IgD-negative memory B cell (primary cell): ENCODE measurements around the gene RABAC1. TPM values are rescaled to one million over a fixed set of nuclear protein-coding genes. Genes with fewer than 3 reads are reported as not detected.
"Not testable (repeated sequence)": the region's sequence is repeated elsewhere in the genome, so short reads cannot be mapped to it uniquely, and the experiment has no call there.

Experiments
- H3K27ac Mint-ChIP-seq, 3 donors: one replicate each; pipeline ENCODE4 v1.8.0; 2020 to 2022; ENCODE audit warnings: mild to moderate bottlenecking in 3 of 3, mixed read lengths in 3 of 3, moderate library complexity in 1 of 3
- H3K27me3 Mint-ChIP-seq: one replicate; pipeline ENCODE4 v1.8.0; 2021; ENCODE audit warnings: mixed read lengths
- H3K36me3 Mint-ChIP-seq: one replicate; pipeline ENCODE4 v1.8.0; 2020; ENCODE audit warnings: mild to moderate bottlenecking, mixed read lengths
- H3K4me1 Mint-ChIP-seq, 3 donors: one replicate each; pipeline ENCODE4 v1.8.0; 2020 to 2022; ENCODE audit warnings: mixed read lengths in 3 of 3, mild to moderate bottlenecking in 1 of 3
- H3K4me3 Mint-ChIP-seq, 4 donors: one replicate each; pipeline ENCODE4 v1.8.0; 2020 to 2022; ENCODE audit warnings: mild to moderate bottlenecking in 4 of 4, mixed read lengths in 4 of 4, moderate library complexity in 3 of 4
- H3K9me3 Mint-ChIP-seq, 3 donors: one replicate each; pipeline ENCODE4 v1.8.0; 2020 to 2021; ENCODE audit warnings: mixed read lengths in 3 of 3, mild to moderate bottlenecking in 1 of 3
- polyA plus RNA-seq: library from polyadenylated mRNA; unstranded; fragments of 300-500 nt; fragmentation: Illumina TruSeq; gene quantifications from one replicate; pipeline ENCODE4 v1.2.3, GENCODE V29; 2021

The RABAC1 gene
- polyA plus RNA-seq, 1 donor from 2014 or later = 178 TPM

DNA sequence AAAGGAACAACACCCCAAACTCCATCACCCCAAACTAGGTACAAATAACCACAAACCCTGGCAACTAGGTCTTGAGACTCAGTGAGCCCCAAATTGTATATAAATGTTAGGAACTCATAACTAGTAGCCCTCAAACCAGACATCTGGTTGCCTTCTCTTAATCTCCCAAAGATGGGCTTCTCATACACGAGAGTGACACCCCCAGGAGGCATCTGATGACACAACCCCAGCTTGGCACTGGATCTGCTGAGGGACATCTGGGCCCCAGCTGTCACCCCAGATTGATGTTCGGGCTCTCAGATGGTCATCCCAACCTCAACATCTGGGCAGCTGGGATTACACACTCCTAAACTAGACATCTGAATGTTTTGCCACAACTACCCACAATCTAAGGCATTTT, 14.8 kb downstream of the RABAC1 start:
- H3K9me3 Mint-ChIP-seq = no peaks in the 10 kb centered on the region
- peak overlapping the region; percentile 46 to 89 (median 84) for H3K4me3 Mint-ChIP-seq
- peaks cover 38 to 48% (median 45%) of the 10 kb centered on the region in 3 donors for H3K4me1 Mint-ChIP-seq
- peaks cover 2% of the 10 kb centered on the region for H3K27me3 Mint-ChIP-seq
- H3K36me3 Mint-ChIP-seq = no peaks in the 10 kb centered on the region
- H3K27ac Mint-ChIP-seq = peak overlapping the region; percentile 98 to 100 (median 99)

DNA sequence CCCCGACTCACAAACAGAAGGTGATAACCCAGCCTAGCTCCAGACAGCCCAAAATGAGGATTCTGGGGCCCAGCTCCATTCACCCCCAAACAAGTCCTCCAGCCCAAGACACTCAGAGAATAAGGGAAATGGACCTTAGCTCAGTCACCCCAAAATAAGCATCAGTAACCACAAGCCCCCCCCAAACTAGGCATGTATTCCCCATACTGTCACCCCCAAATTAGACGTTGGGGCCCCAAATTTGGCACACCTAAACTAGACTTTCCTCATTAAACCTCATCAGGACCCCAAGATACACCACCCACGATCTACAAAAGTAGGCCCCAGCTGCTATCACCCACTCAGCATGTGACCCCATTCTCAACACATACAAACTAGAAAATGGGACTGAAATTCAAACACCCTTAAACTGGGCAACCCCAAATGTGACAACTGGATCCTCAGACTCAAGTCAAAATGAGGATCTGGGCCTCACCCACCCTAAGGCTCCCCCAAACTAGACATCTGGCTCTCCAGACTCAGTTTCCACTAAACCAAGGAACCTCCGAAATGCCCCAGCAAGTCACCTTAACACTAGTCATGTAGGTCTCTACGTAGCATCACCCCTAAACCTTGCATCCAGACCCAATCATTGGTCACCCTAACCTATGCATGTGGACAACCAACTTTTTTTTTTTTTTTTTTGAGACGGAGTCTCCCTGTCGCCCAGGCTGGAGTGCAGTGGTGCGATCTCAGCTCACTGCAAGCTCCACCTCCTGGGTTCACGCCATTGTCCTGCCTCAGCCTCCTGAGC, 17.5 kb downstream of the RABAC1 start:
- no peaks in the 10 kb centered on the region for H3K9me3 Mint-ChIP-seq
- peaks cover 1% of the 10 kb centered on the region for H3K27me3 Mint-ChIP-seq
- H3K27ac Mint-ChIP-seq = peak overlapping the region; percentile 83 to 96 (median 89)
- H3K4me1 Mint-ChIP-seq = peaks cover 31 to 45% (median 42%) of the 10 kb centered on the region in 3 donors
- no peaks in the 10 kb centered on the region for H3K36me3 Mint-ChIP-seq
- H3K4me3 Mint-ChIP-seq = peak overlapping the region; percentile 71 to 93 (median 88)

GRCh38 chr19:41940731-41941409, 18.3 kb downstream of the RABAC1 start:
- Mint-ChIP-seq H3K27ac (peak overlapping the region; percentile 83 to 96 (median 85)), H3K36me3 (no peaks in the 10 kb centered on the region), H3K9me3 (no peaks in the 10 kb centered on the region), H3K27me3 (peaks cover 3% of the 10 kb centered on the region), H3K4me1 (peaks cover 31 to 45% (median 42%) of the 10 kb centered on the region in 3 donors), H3K4me3 (peak overlapping the region; percentile 85 to 93 (median 88))

GRCh38 chr19:41939861-41940730, 19.0 kb downstream of the RABAC1 start:
- Mint-ChIP-seq H3K36me3 (no peaks in the 10 kb centered on the region), H3K27me3 (peaks cover 4% of the 10 kb centered on the region), H3K4me3 (peak overlapping the region; percentile 71 to 93 (median 88)), H3K9me3 (no peaks in the 10 kb centered on the region), H3K4me1 (peaks cover 27 to 43% (median 39%) of the 10 kb centered on the region in 3 donors), H3K27ac (peak overlapping the region in 2 of 3 donors; percentile 85 to 96)

- not testable (repeated sequence) for H3K9me3 Mint-ChIP-seq, H3K27me3 Mint-ChIP-seq, H3K36me3 Mint-ChIP-seq
- H3K27ac Mint-ChIP-seq = peak overlapping the region in 1 of 3 donors; percentile 96
- peaks cover 27 to 43% (median 38%) of the 10 kb centered on the region in 3 donors for H3K4me1 Mint-ChIP-seq
- peak overlapping the region in 1 of 4 donors; percentile 19 for H3K4me3 Mint-ChIP-seq
These were observed 19.9 kb downstream of the RABAC1 start for GRCh38 chr19:41939209-41939608.

- Mint-ChIP-seq H3K4me1 (peaks cover 25 to 40% (median 38%) of the 10 kb centered on the region in 3 donors), H3K4me3 (peak overlapping the region; percentile 32 to 61 (median 58)), H3K27ac (peak overlapping the region in 1 of 3 donors; percentile 38), H3K9me3 (no peaks in the 10 kb centered on the region), H3K36me3 (no peaks in the 10 kb centered on the region), H3K27me3 (peaks cover 7% of the 10 kb centered on the region)
These were observed 21.3 kb downstream of the RABAC1 start for GRCh38 chr19:41937525-41938468.

- H3K27me3 Mint-ChIP-seq = peaks cover 7% of the 10 kb centered on the region
- peaks cover 23 to 42% (median 36%) of the 10 kb centered on the region in 3 donors for H3K4me1 Mint-ChIP-seq
- no peaks in the 10 kb centered on the region for H3K9me3 Mint-ChIP-seq
- peak overlapping the region in 2 of 4 donors; percentile 38 to 61 for H3K4me3 Mint-ChIP-seq
- peak overlapping the region in 2 of 3 donors; percentile 38 to 87 for H3K27ac Mint-ChIP-seq
- no peaks in the 10 kb centered on the region for H3K36me3 Mint-ChIP-seq
These were observed 22.2 kb downstream of the RABAC1 start for GRCh38 chr19:41936961-41937360.

DNA sequence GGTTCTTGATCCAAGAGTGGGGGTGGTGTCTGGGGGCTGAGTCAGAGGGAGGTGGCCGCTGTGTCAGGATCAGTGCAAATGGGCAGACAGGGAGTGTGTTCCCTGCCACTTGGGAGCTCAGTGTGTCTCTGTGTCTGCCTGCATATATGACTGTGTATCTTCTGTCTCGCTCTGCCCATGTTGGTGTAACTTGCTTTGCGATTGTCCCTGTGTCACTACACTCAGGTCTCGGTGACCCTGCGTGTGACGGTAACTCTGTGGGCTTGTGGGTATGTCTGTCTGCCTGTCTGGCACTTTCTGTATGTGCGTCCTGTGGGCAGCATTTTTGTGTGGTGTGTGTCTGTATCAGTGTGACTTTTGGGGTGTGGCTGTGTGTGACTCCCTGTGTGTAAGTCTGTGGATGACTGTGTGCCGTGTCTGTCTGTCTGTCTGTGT, 22.7 kb downstream of the RABAC1 start:
- peaks cover 7% of the 10 kb centered on the region for H3K27me3 Mint-ChIP-seq
- H3K9me3 Mint-ChIP-seq = no peaks in the 10 kb centered on the region
- H3K36me3 Mint-ChIP-seq = no peaks in the 10 kb centered on the region
- H3K4me1 Mint-ChIP-seq = peaks cover 19 to 40% (median 33%) of the 10 kb centered on the region in 3 donors
- peak overlapping the region; percentile 13 to 87 (median 59) for H3K27ac Mint-ChIP-seq
- H3K4me3 Mint-ChIP-seq = peak overlapping the region in 2 of 4 donors; percentile 18 to 38

DNA sequence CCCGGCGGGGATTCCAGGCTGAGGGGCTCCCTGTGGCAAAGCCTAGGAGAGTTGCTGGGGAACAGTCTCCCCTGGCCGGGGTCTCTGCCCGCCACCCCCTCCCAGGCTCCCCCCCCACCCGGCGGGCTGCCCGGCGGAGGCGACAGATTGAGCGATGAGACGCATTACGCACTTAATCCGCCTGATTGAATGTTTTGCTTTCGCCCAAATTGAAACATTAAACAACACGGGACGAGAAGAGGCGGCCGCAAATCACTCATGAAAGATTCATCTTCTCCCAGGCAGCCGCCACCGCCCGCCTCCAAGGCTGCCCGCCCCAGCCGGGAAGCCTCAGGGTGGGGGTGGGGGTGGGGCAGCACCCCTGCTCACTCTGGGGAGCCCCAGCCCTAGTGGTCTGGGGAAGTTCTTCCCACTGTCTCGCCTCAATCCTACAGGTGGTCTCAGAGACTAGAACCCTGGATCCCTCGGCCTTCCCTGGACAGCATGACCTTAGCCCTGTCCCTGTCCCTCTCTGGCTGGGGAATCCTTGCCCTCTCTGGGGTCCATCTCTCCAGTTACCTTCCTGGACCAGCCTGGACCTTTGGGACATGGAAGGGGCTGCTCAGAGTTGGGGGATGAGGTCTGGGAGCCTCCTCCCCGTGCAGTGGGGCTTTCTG, 23.2 kb downstream of the RABAC1 start:
- Mint-ChIP-seq H3K27ac (peak overlapping the region; percentile 59 to 98 (median 67)), H3K9me3 (no peaks in the 10 kb centered on the region), H3K4me3 (no peak overlapping the region), H3K27me3 (peaks cover 7% of the 10 kb centered on the region), H3K36me3 (no peaks in the 10 kb centered on the region), H3K4me1 (peaks cover 19 to 39% (median 32%) of the 10 kb centered on the region in 3 donors)

DNA sequence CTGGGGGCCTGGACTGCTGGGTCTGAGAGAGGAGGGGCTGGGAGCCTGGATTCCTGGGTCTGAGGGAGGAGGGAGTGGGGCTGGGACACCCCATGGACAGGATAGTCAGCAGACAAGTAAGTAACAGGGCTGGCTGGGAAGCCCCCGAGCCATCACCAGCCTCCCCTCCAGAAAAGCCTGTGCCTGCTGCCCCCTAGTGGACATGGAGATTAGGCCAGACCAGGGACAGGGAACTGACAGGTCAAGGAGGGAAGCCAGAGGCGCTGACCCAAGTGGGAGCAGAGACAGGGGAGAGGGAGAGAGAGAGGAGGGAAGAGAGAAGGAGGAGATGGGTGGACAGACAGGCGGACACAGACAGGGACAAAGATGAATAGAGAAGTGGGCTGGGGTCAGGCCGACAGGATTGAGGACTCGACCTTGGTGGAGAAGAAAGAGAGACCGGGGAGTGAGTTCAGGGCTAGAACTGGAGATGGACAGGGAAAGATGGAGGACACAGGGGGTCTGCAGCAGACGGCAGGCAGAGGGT, 24.2 kb downstream of the RABAC1 start:
- Mint-ChIP-seq H3K4me1 (peaks cover 27 to 41% (median 40%) of the 10 kb centered on the region in 3 donors), H3K9me3 (no peaks in the 10 kb centered on the region), H3K27ac (peak overlapping the region; percentile 67 to 98 (median 71)), H3K36me3 (no peaks in the 10 kb centered on the region), H3K4me3 (peak overlapping the region in 3 of 4 donors; percentile 31 to 72 (median 37)), H3K27me3 (peaks cover 11% of the 10 kb centered on the region)

DNA sequence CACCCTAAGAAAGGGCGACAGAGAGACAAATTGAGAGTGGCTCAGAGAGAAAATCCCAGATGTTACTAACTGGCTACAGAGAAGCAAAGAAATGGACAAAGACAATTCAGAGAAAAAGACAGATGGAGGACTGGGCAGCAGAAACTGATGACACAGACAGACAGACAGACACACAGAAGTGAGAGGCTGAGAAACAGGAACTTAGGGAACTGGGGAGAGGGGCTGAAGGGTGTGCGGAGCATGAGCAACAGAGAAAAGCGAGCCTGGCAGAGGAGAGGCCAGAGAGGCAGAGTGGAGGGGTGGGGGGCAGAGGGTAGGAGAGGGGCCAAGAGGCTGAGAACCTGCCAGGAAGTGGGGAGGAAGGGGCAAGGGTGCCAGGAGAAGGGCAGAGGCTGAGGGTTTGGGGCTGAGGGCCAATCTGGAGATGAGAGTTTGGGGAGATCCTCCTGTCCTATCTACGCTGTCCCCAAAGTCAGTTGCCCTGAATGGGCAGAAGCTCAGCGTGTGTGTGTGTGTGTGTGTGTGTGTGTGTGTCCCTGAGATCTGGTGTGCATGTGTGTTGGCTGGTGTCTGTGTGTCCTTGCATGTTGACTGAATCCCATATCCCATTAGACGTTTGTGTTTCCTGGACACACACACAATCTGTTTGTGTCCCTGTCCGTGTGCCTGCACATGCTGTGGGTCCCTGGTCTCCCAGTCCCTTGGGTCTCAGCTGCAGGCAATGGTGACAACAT, 25.3 kb downstream of the RABAC1 start:
- peaks cover 29 to 49% (median 48%) of the 10 kb centered on the region in 3 donors for H3K4me1 Mint-ChIP-seq
- no peaks in the 10 kb centered on the region for H3K36me3 Mint-ChIP-seq

GRCh38 chr19:41932720-41933332, 26.3 kb downstream of the RABAC1 start:
- Mint-ChIP-seq H3K27me3 (peaks cover 18% of the 10 kb centered on the region), H3K4me3 (peak overlapping the region in 1 of 4 donors; percentile 5), H3K36me3 (no peaks in the 10 kb centered on the region), H3K9me3 (no peaks in the 10 kb centered on the region), H3K27ac (peak overlapping the region in 1 of 3 donors; percentile 98), H3K4me1 (peaks cover 29 to 51% (median 50%) of the 10 kb centered on the region in 3 donors)

More for the DNA sequence above, 25.3 kb downstream of the RABAC1 start:
- Mint-ChIP-seq H3K27ac (peak overlapping the region; percentile 6 to 98 (median 12)), H3K4me3 (peak overlapping the region in 3 of 4 donors; percentile 15 to 32 (median 16)), H3K27me3 (peaks cover 16% of the 10 kb centered on the region), H3K9me3 (no peaks in the 10 kb centered on the region)
